Measurements from ENCODE around the gene MMEL1. TPM values are rescaled to one million over a fixed set of nuclear protein-coding genes. Genes with fewer than 3 reads are reported as not detected.

Gene MMEL1
- total RNA-seq, 1 experiment from 2014 or later: 0.46 TPM

GRCh38 chr1:2584686-2585317 lies 48.0 kb downstream of the MMEL1 start:
- Histone ChIP-seq H3K9me3 (ENCODE audit: control insufficient read depth, insufficient read depth, low read depth, low read length) (no peaks in the 10 kb centered on the region), H3K27me3 (ENCODE audit: control insufficient read depth, insufficient read depth, low read length) (no peaks in the 10 kb centered on the region), H3K36me3 (ENCODE audit: control insufficient read depth, insufficient read depth, low read length) (no peaks in the 10 kb centered on the region; the same call in 1 of the 2 replicates), H3K27ac (ENCODE audit: low read length) (no peak overlapping the region), H3K4me1 (ENCODE audit: control insufficient read depth, insufficient read depth, low read length) (peaks cover 17% of the 10 kb centered on the region), H3K4me3 (ENCODE audit: low read depth in 2 of 2, low read length in 2 of 2) (peak overlapping the region in 1 of 2 experiments; percentile 61; a peak in 1 of 4 replicates)
- ATAC-seq (no peak), DNase-seq (ENCODE audit: low read depth, low spot score) (no peak)
- ChIA-PET POLR2A (no interaction called here), CTCF (no interaction called here)
- intact Hi-C loops (cut with micrococcal nuclease; ENCODE audit: unreplicated experiment): no loop called here
- in situ Hi-C loops (cut with HindIII; ENCODE audit: low pct_unique_long_range_greater_than_20kb, low sequenced_read_pairs): no loop called here
- no TSS peak for BruUV-seq (replicated peaks)
- TF ChIP-seq CTCF (IDR thresholded peaks at IDR 0.05) (no peak), POLR2AphosphoS5 (IDR thresholded peaks at IDR 0.05; ENCODE audit: low read depth, low read length) (no peak), TCF7L2 (IDR thresholded peaks at IDR 0.05; ENCODE audit: low read depth, low read length) (no peak), REST (IDR thresholded peaks at IDR 0.05; ENCODE audit: insufficient read depth in 1 of 2, low read depth in 2 of 2, low read length in 1 of 2) (no peak), SIN3A (IDR thresholded peaks at IDR 0.05; ENCODE audit: borderline replicate concordance, insufficient read depth, low read depth, low read length) (no peak)

- Histone ChIP-seq H3K4me3 (ENCODE audit: low read depth in 2 of 2, low read length in 2 of 2) (peak overlapping the region in 1 of 2 experiments; percentile 30; a peak in 2 of 4 replicates), H3K27me3 (ENCODE audit: control insufficient read depth, insufficient read depth, low read length) (no peaks in the 10 kb centered on the region), H3K4me1 (ENCODE audit: control insufficient read depth, insufficient read depth, low read length) (peaks cover 17% of the 10 kb centered on the region), H3K9me3 (ENCODE audit: control insufficient read depth, insufficient read depth, low read depth, low read length) (no peaks in the 10 kb centered on the region), H3K27ac (ENCODE audit: low read length) (0 out of 2 replicates have a peak overlapping the region, but pooled peaks have one; percentile 2), H3K36me3 (ENCODE audit: control insufficient read depth, insufficient read depth, low read length) (no peaks in the 10 kb centered on the region; the same call in 1 of the 2 replicates)
- no peak for TF ChIP-seq CTCF (IDR thresholded peaks at IDR 0.05)
- no peak for TF ChIP-seq POLR2AphosphoS5 (IDR thresholded peaks at IDR 0.05; ENCODE audit: low read depth, low read length)
- no peak for TF ChIP-seq REST (IDR thresholded peaks at IDR 0.05; ENCODE audit: insufficient read depth in 1 of 2, low read depth in 2 of 2, low read length in 1 of 2)
- no peak for TF ChIP-seq SIN3A (IDR thresholded peaks at IDR 0.05; ENCODE audit: borderline replicate concordance, insufficient read depth, low read depth, low read length)
- TF ChIP-seq TCF7L2 (IDR thresholded peaks at IDR 0.05; ENCODE audit: low read depth, low read length): no peak
- ChIA-PET CTCF (no interaction called here), POLR2A (no interaction called here)
- intact Hi-C loops (cut with micrococcal nuclease; ENCODE audit: unreplicated experiment): no loop called here
- in situ Hi-C loops (cut with HindIII; ENCODE audit: low pct_unique_long_range_greater_than_20kb, low sequenced_read_pairs): no loop called here
- ATAC-seq (no peak), DNase-seq (ENCODE audit: low read depth, low spot score) (no peak)
- BruUV-seq (replicated peaks): no TSS peak
These were observed 48.9 kb downstream of the MMEL1 start for GRCh38 chr1:2583871-2584351.

All from Panc1 (cell line).